SJCRH30 (cell line): ENCODE measurements around the gene LAPTM5. TPM values are rescaled to one million over a fixed set of nuclear protein-coding genes. Genes with fewer than 3 reads are reported as not detected.
"Not testable (repeated sequence)": the region's sequence is repeated elsewhere in the genome, so short reads cannot be mapped to it uniquely, and the experiment has no call there.

Experiments used
- DNase-seq, 2 experiments: peaks; one replicate each; pipeline ENCODE4 v3.0.0-alpha.2; 2015 to 2020
- H3K27ac ChIP-seq: fragments of 250-450 bp; sonication (Bioruptor Pico); 2 replicates; pipeline ENCODE4 v1.5.1; 2020; ENCODE audit warnings: mild to moderate bottlenecking, moderate library complexity
- H3K27me3 ChIP-seq: fragments of 250-450 bp; sonication (Bioruptor Pico); 2 replicates; pipeline ENCODE4 v1.5.1; 2020; ENCODE audit warnings: mild to moderate bottlenecking, moderate library complexity
- H3K36me3 ChIP-seq: fragments of 250-450 bp; sonication (Bioruptor Pico); 2 replicates; pipeline ENCODE4 v1.5.1; 2020; ENCODE audit warnings: mild to moderate bottlenecking, moderate library complexity
- H3K4me1 ChIP-seq: fragments of 250-450 bp; sonication (Bioruptor Pico); 2 replicates; pipeline ENCODE4 v1.5.1; 2020; ENCODE audit warnings: mild to moderate bottlenecking, moderate library complexity
- H3K4me3 ChIP-seq: fragments of 250-450 bp; sonication (Bioruptor Pico); 2 replicates; pipeline ENCODE4 v1.5.1; 2020; ENCODE audit warnings: mild to moderate bottlenecking, moderate library complexity
- H3K9me3 ChIP-seq: fragments of 250-450 bp; sonication (Bioruptor Pico); replicated peaks from 2 replicates; pipeline ENCODE4 v1.5.1; 2020; ENCODE audit warnings: mild to moderate bottlenecking, moderate library complexity
- total RNA-seq: library from RNA; depleted of rRNA; stranded (reverse); fragments of >200 nt; shearing (Covaris generic); gene quantifications from 2 replicates; pipeline ENCODE4 v1.2.3, GENCODE V29; 2014

LAPTM5 gene
- total RNA-seq, 1 experiment from 2014 or later: 34.9 TPM

- Histone ChIP-seq H3K4me3 (no peak overlapping the region), H3K27ac (no peak overlapping the region), H3K27me3 (no peaks in the 10 kb centered on the region), H3K4me1 (peaks cover 22% of the 10 kb centered on the region), H3K36me3 (no peaks in the 10 kb centered on the region), H3K9me3 (no peaks in the 10 kb centered on the region)
- no peak for DNase-seq
Observed at GRCh38 chr1:30696831-30697230, 60.7 kb downstream of the LAPTM5 start.

- no peak for DNase-seq
- no peaks in the 10 kb centered on the region for H3K36me3 ChIP-seq
- H3K4me3 ChIP-seq: no peak overlapping the region
- no peaks in the 10 kb centered on the region for H3K27me3 ChIP-seq
- peaks cover 23% of the 10 kb centered on the region for H3K4me1 ChIP-seq
- H3K27ac ChIP-seq: no peak overlapping the region
- no peaks in the 10 kb centered on the region for H3K9me3 ChIP-seq
Observed at GRCh38 chr1:30695439-30695841, 62.1 kb downstream of the LAPTM5 start.

- Histone ChIP-seq H3K4me3 (no peak overlapping the region), H3K36me3 (no peaks in the 10 kb centered on the region), H3K9me3 (no peaks in the 10 kb centered on the region), H3K4me1 (peaks cover 32% of the 10 kb centered on the region), H3K27ac (no peak overlapping the region), H3K27me3 (no peaks in the 10 kb centered on the region)
- DNase-seq: no peak
Observed at GRCh38 chr1:30694280-30695175, 63.0 kb downstream of the LAPTM5 start.

GRCh38 chr1:30693822-30694221 lies 63.8 kb downstream of the LAPTM5 start:
- Histone ChIP-seq H3K27me3 (no peaks in the 10 kb centered on the region), H3K9me3 (no peaks in the 10 kb centered on the region), H3K27ac (no peak overlapping the region), H3K4me1 (peaks cover 31% of the 10 kb centered on the region), H3K4me3 (no peak overlapping the region), H3K36me3 (no peaks in the 10 kb centered on the region)
- DNase-seq: no peak

- Histone ChIP-seq H3K9me3 (no peaks in the 10 kb centered on the region), H3K27me3 (no peaks in the 10 kb centered on the region), H3K4me1 (peaks cover 26% of the 10 kb centered on the region), H3K36me3 (no peaks in the 10 kb centered on the region), H3K4me3 (no peak overlapping the region), H3K27ac (no peak overlapping the region)
- DNase-seq: no peak
Observed at GRCh38 chr1:30693366-30693765, 64.2 kb downstream of the LAPTM5 start.

- DNase-seq: no peak
- Histone ChIP-seq H3K27ac (no peak overlapping the region), H3K36me3 (no peaks in the 10 kb centered on the region), H3K4me1 (peaks cover 22% of the 10 kb centered on the region), H3K9me3 (no peaks in the 10 kb centered on the region), H3K27me3 (no peaks in the 10 kb centered on the region), H3K4me3 (no peak overlapping the region)
Observed at GRCh38 chr1:30692948-30693301, 64.6 kb downstream of the LAPTM5 start.

GRCh38 chr1:30692201-30692947 lies 65.2 kb downstream of the LAPTM5 start:
- H3K9me3 ChIP-seq: no peaks in the 10 kb centered on the region
- no peak overlapping the region for H3K4me3 ChIP-seq
- H3K36me3 ChIP-seq: no peaks in the 10 kb centered on the region
- H3K27me3 ChIP-seq: no peaks in the 10 kb centered on the region
- peaks cover 16% of the 10 kb centered on the region for H3K4me1 ChIP-seq
- DNase-seq: no peak
- no peak overlapping the region for H3K27ac ChIP-seq

GRCh38 chr1:30691480-30691879 lies 66.1 kb downstream of the LAPTM5 start:
- H3K4me3 ChIP-seq: no peak overlapping the region
- DNase-seq: no peak
- no peaks in the 10 kb centered on the region for H3K9me3 ChIP-seq
- H3K4me1 ChIP-seq: peaks cover 9% of the 10 kb centered on the region; the same call in 1 of the 2 replicates
- H3K36me3 ChIP-seq: no peaks in the 10 kb centered on the region
- H3K27ac ChIP-seq: no peak overlapping the region
- H3K27me3 ChIP-seq: no peaks in the 10 kb centered on the region

- no peak for DNase-seq
- Histone ChIP-seq H3K9me3 (no peaks in the 10 kb centered on the region), H3K27ac (no peak overlapping the region), H3K4me1 (peaks cover 9% of the 10 kb centered on the region; the same call in 1 of the 2 replicates), H3K36me3 (no peaks in the 10 kb centered on the region), H3K4me3 (no peak overlapping the region), H3K27me3 (no peaks in the 10 kb centered on the region)
Observed at GRCh38 chr1:30689901-30690645, 67.5 kb downstream of the LAPTM5 start.

- H3K27ac ChIP-seq: no peak overlapping the region
- H3K9me3 ChIP-seq: no peaks in the 10 kb centered on the region
- H3K4me3 ChIP-seq: no peak overlapping the region
- no peaks in the 10 kb centered on the region for H3K36me3 ChIP-seq
- peaks cover 9% of the 10 kb centered on the region; the same call in 1 of the 2 replicates for H3K4me1 ChIP-seq
- H3K27me3 ChIP-seq: no peaks in the 10 kb centered on the region
- DNase-seq: no peak
Observed at GRCh38 chr1:30688920-30689794, 68.4 kb downstream of the LAPTM5 start.

GRCh38 chr1:30688516-30688915 lies 69.1 kb downstream of the LAPTM5 start:
- not testable (repeated sequence) for H3K27me3 ChIP-seq, DNase-seq, H3K4me3 ChIP-seq, H3K9me3 ChIP-seq, H3K27ac ChIP-seq, H3K36me3 ChIP-seq, H3K4me1 ChIP-seq

GRCh38 chr1:30687886-30688285 lies 69.7 kb downstream of the LAPTM5 start:
- Histone ChIP-seq H3K9me3 (no peaks in the 10 kb centered on the region), H3K27me3 (no peaks in the 10 kb centered on the region), H3K36me3 (no peaks in the 10 kb centered on the region), H3K4me3 (no peak overlapping the region), H3K4me1 (peaks cover 9% of the 10 kb centered on the region; the same call in 1 of the 2 replicates), H3K27ac (no peak overlapping the region)
- DNase-seq: no peak

- Histone ChIP-seq H3K4me3 (no peak overlapping the region), H3K4me1 (peaks cover 9% of the 10 kb centered on the region; the same call in 1 of the 2 replicates), H3K9me3 (no peaks in the 10 kb centered on the region), H3K27ac (no peak overlapping the region), H3K27me3 (no peaks in the 10 kb centered on the region), H3K36me3 (no peaks in the 10 kb centered on the region)
- DNase-seq: no peak
Observed at GRCh38 chr1:30686236-30686935, 71.2 kb downstream of the LAPTM5 start.

- Histone ChIP-seq H3K36me3 (no peaks in the 10 kb centered on the region), H3K4me3 (no peak overlapping the region), H3K27ac (no peak overlapping the region), H3K4me1 (peaks cover 9% of the 10 kb centered on the region; the same call in 1 of the 2 replicates), H3K27me3 (no peaks in the 10 kb centered on the region), H3K9me3 (no peaks in the 10 kb centered on the region)
- no peak for DNase-seq
Observed at GRCh38 chr1:30685796-30686165, 71.8 kb downstream of the LAPTM5 start.
